NCI-H1694 (cell line): Measurements from ENCODE around the gene KCNK15.
"Not testable (repeated sequence)": the region's sequence is repeated elsewhere in the genome, so short reads cannot be mapped to it uniquely, and the experiment has no call there.

Experiments
- DNase-seq: peaks from one replicate; lab custom pipeline; 2025; lab: John Stamatoyannopoulos, UW

KCNK15 gene

GRCh38 chr20:44758247-44759101 is 12.8 kb downstream of the KCNK15 start:
- no peak for DNase-seq

GRCh38 chr20:44759595-44759994 is 13.9 kb downstream of the KCNK15 start:
- no peak for DNase-seq

GRCh38 chr20:44761423-44761822 is 15.8 kb downstream of the KCNK15 start:
- no peak for DNase-seq

GRCh38 chr20:44762466-44763140 is 16.9 kb downstream of the KCNK15 start:
- no peak for DNase-seq

- not testable (repeated sequence) for DNase-seq
Measured at GRCh38 chr20:44763798-44764197, 18.1 kb downstream of the KCNK15 start.

- DNase-seq, result no peak
Measured at GRCh38 chr20:44765091-44765490, 19.4 kb downstream of the KCNK15 start.

GRCh38 chr20:44765701-44766347 is 20.2 kb downstream of the KCNK15 start:
- no peak for DNase-seq

- DNase-seq, result no peak
Measured at GRCh38 chr20:44768256-44768655, 22.6 kb downstream of the KCNK15 start.

GRCh38 chr20:44768854-44769480 is 23.3 kb downstream of the KCNK15 start:
- DNase-seq, result no peak

GRCh38 chr20:44769481-44769863 is 23.8 kb downstream of the KCNK15 start:
- no peak for DNase-seq

GRCh38 chr20:44770484-44771171 is 25.0 kb downstream of the KCNK15 start:
- DNase-seq, result no peak

- no peak for DNase-seq
Measured at GRCh38 chr20:44771172-44771535, 25.5 kb downstream of the KCNK15 start.

GRCh38 chr20:44772636-44773035 is 27.0 kb downstream of the KCNK15 start:
- DNase-seq, result no peak

- no peak for DNase-seq
Measured at GRCh38 chr20:44773070-44773829, 27.6 kb downstream of the KCNK15 start.

GRCh38 chr20:44776980-44777379 is 31.3 kb downstream of the KCNK15 start:
- DNase-seq, result no peak

GRCh38 chr20:44780226-44780625 is 34.6 kb downstream of the KCNK15 start:
- DNase-seq, result no peak

- DNase-seq, result no peak
Measured at GRCh38 chr20:44781118-44781517, 35.5 kb downstream of the KCNK15 start.

GRCh38 chr20:44781791-44782190 is 36.1 kb downstream of the KCNK15 start:
- DNase-seq, result no peak

GRCh38 chr20:44784688-44785087 is 39.0 kb downstream of the KCNK15 start:
- no peak for DNase-seq

GRCh38 chr20:44785768-44786167 is 40.1 kb downstream of the KCNK15 start:
- no peak for DNase-seq

GRCh38 chr20:44787299-44787698 is 41.6 kb downstream of the KCNK15 start:
- no peak for DNase-seq
